Measurements from ENCODE around the gene STARD3NL. TPM values are rescaled to one million over a fixed set of nuclear protein-coding genes. Genes with fewer than 3 reads are reported as not detected.

STARD3NL gene
- total and polyA plus RNA-seq, 2 experiments from 2014 or later, result 55.1 to 55.3 TPM

DNA sequence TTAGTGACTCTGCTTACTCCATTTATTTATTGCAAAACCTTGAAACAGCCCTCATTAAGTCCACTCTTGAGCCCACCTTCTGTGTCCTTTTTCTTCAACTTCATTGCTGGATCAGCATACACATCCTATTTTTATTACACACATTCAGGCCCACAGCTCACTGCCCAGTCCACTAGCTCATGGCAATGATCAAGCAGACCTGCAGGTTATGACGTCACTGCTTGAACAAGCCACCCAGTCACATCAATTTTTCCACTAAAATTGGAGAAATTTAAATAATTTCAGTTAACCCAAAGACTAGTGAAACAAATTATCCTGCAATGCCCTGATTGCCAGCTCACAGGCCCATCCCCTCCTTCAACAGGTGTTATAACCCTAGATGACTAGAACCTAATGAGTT lies 16.0 kb upstream of the STARD3NL start:
- no peaks in the 10 kb centered on the region for H3K79me2 ChIP-seq (replicated peaks; ENCODE audit: insufficient read depth)
- H3K27me3 ChIP-seq (ENCODE audit: insufficient read depth), result no peaks in the 10 kb centered on the region
- H3K4me1 Mint-ChIP-seq, result no peaks in the 10 kb centered on the region
- H3K27ac Mint-ChIP-seq, result no peak overlapping the region
- H3K27ac ChIP-seq (ENCODE audit: low read depth), result no peak overlapping the region
- H3F3A ChIP-seq (replicated peaks; ENCODE audit: low read depth), result no peaks in the 10 kb centered on the region
- H3K9me2 ChIP-seq (ENCODE audit: insufficient read depth), result no peaks in the 10 kb centered on the region
- H3K4me2 ChIP-seq, result no peak overlapping the region
- no peak for DNase-seq (ENCODE audit: low spot score)
- no peak overlapping the region for H3K4me3 ChIP-seq
- no peaks in the 10 kb centered on the region for H3K4me1 ChIP-seq (ENCODE audit: insufficient read depth)
- H4K20me1 ChIP-seq (replicated peaks; ENCODE audit: insufficient read depth), result no peaks in the 10 kb centered on the region
- 0 out of 3 replicates have a peak, but pooled peaks cover 4% of the 10 kb centered on the region for H3K36me3 Mint-ChIP-seq (ENCODE audit: low read depth)
- no peak overlapping the region for H3K4me3 Mint-ChIP-seq
- H3K36me3 ChIP-seq (ENCODE audit: insufficient read depth), result no peaks in the 10 kb centered on the region
- no peak overlapping the region for H2AFZ ChIP-seq
- TF ChIP-seq JUNB (IDR thresholded peaks at IDR 0.05; ENCODE audit: unreplicated experiment) (no peak), EZH2 (IDR thresholded peaks at IDR 0.05; ENCODE audit: low read depth, unreplicated experiment) (no peak), NANOG (IDR thresholded peaks at IDR 0.05; ENCODE audit: borderline replicate concordance) (no peak), EZH2phosphoT487 (IDR thresholded peaks at IDR 0.05; ENCODE audit: unreplicated experiment) (no peak), STAT1 (IDR thresholded peaks at IDR 0.05; ENCODE audit: unreplicated experiment) (no peak), POLR2AphosphoS5 (IDR thresholded peaks at IDR 0.05; ENCODE audit: low read depth) (no peak), ZNF331 (CRISPR knock-in tag; IDR thresholded peaks at IDR 0.05; ENCODE audit: low read depth) (no peak), ZNF114 (CRISPR knock-in tag; IDR thresholded peaks at IDR 0.05) (no peak), CREB1 (CRISPR knock-in tag; IDR thresholded peaks at IDR 0.05; ENCODE audit: low read depth) (no peak)
- TF ChIP-seq, protein P1, sequence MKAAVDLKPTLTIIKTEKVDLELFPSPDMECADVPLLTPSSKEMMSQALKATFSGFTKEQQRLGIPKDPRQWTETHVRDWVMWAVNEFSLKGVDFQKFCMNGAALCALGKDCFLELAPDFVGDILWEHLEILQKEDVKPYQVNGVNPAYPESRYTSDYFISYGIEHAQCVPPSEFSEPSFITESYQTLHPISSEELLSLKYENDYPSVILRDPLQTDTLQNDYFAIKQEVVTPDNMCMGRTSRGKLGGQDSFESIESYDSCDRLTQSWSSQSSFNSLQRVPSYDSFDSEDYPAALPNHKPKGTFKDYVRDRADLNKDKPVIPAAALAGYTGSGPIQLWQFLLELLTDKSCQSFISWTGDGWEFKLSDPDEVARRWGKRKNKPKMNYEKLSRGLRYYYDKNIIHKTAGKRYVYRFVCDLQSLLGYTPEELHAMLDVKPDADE (IDR thresholded peaks at IDR 0.05), result no peak
- TF ChIP-seq, protein P2, sequence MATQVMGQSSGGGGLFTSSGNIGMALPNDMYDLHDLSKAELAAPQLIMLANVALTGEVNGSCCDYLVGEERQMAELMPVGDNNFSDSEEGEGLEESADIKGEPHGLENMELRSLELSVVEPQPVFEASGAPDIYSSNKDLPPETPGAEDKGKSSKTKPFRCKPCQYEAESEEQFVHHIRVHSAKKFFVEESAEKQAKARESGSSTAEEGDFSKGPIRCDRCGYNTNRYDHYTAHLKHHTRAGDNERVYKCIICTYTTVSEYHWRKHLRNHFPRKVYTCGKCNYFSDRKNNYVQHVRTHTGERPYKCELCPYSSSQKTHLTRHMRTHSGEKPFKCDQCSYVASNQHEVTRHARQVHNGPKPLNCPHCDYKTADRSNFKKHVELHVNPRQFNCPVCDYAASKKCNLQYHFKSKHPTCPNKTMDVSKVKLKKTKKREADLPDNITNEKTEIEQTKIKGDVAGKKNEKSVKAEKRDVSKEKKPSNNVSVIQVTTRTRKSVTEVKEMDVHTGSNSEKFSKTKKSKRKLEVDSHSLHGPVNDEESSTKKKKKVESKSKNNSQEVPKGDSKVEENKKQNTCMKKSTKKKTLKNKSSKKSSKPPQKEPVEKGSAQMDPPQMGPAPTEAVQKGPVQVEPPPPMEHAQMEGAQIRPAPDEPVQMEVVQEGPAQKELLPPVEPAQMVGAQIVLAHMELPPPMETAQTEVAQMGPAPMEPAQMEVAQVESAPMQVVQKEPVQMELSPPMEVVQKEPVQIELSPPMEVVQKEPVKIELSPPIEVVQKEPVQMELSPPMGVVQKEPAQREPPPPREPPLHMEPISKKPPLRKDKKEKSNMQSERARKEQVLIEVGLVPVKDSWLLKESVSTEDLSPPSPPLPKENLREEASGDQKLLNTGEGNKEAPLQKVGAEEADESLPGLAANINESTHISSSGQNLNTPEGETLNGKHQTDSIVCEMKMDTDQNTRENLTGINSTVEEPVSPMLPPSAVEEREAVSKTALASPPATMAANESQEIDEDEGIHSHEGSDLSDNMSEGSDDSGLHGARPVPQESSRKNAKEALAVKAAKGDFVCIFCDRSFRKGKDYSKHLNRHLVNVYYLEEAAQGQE (IDR thresholded peaks at IDR 0.05; ENCODE audit: unreplicated experiment), result no peak
- TF ChIP-seq, protein P3, sequence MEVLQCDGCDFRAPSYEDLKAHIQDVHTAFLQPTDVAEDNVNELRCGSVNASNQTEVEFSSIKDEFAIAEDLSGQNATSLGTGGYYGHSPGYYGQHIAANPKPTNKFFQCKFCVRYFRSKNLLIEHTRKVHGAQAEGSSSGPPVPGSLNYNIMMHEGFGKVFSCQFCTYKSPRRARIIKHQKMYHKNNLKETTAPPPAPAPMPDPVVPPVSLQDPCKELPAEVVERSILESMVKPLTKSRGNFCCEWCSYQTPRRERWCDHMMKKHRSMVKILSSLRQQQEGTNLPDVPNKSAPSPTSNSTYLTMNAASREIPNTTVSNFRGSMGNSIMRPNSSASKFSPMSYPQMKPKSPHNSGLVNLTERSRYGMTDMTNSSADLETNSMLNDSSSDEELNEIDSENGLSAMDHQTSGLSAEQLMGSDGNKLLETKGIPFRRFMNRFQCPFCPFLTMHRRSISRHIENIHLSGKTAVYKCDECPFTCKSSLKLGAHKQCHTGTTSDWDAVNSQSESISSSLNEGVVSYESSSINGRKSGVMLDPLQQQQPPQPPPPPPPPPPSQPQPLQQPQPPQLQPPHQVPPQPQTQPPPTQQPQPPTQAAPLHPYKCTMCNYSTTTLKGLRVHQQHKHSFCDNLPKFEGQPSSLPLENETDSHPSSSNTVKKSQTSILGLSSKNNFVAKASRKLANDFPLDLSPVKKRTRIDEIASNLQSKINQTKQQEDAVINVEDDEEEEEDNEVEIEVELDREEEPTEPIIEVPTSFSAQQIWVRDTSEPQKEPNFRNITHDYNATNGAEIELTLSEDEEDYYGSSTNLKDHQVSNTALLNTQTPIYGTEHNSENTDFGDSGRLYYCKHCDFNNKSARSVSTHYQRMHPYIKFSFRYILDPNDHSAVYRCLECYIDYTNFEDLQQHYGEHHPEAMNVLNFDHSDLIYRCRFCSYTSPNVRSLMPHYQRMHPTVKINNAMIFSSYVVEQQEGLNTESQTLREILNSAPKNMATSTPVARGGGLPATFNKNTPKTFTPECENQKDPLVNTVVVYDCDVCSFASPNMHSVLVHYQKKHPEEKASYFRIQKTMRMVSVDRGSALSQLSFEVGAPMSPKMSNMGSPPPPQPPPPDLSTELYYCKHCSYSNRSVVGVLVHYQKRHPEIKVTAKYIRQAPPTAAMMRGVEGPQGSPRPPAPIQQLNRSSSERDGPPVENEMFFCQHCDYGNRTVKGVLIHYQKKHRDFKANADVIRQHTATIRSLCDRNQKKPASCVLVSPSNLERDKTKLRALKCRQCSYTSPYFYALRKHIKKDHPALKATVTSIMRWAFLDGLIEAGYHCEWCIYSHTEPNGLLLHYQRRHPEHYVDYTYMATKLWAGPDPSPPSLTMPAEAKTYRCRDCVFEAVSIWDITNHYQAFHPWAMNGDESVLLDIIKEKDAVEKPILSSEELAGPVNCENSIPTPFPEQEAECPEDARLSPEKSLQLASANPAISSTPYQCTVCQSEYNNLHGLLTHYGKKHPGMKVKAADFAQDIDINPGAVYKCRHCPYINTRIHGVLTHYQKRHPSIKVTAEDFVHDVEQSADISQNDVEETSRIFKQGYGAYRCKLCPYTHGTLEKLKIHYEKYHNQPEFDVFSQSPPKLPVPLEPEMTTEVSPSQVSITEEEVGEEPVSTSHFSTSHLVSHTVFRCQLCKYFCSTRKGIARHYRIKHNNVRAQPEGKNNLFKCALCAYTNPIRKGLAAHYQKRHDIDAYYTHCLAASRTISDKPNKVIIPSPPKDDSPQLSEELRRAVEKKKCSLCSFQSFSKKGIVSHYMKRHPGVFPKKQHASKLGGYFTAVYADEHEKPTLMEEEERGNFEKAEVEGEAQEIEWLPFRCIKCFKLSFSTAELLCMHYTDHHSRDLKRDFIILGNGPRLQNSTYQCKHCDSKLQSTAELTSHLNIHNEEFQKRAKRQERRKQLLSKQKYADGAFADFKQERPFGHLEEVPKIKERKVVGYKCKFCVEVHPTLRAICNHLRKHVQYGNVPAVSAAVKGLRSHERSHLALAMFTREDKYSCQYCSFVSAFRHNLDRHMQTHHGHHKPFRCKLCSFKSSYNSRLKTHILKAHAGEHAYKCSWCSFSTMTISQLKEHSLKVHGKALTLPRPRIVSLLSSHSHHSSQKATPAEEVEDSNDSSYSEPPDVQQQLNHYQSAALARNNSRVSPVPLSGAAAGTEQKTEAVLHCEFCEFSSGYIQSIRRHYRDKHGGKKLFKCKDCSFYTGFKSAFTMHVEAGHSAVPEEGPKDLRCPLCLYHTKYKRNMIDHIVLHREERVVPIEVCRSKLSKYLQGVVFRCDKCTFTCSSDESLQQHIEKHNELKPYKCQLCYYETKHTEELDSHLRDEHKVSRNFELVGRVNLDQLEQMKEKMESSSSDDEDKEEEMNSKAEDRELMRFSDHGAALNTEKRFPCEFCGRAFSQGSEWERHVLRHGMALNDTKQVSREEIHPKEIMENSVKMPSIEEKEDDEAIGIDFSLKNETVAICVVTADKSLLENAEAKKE (CRISPR knock-in tag; IDR thresholded peaks at IDR 0.05), result no peak
- TF ChIP-seq, protein P4, sequence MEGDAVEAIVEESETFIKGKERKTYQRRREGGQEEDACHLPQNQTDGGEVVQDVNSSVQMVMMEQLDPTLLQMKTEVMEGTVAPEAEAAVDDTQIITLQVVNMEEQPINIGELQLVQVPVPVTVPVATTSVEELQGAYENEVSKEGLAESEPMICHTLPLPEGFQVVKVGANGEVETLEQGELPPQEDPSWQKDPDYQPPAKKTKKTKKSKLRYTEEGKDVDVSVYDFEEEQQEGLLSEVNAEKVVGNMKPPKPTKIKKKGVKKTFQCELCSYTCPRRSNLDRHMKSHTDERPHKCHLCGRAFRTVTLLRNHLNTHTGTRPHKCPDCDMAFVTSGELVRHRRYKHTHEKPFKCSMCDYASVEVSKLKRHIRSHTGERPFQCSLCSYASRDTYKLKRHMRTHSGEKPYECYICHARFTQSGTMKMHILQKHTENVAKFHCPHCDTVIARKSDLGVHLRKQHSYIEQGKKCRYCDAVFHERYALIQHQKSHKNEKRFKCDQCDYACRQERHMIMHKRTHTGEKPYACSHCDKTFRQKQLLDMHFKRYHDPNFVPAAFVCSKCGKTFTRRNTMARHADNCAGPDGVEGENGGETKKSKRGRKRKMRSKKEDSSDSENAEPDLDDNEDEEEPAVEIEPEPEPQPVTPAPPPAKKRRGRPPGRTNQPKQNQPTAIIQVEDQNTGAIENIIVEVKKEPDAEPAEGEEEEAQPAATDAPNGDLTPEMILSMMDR (conservative IDR thresholded peaks at IDR 0.05; ENCODE audit: low read depth in 2 of 2), result no peak
- H3K9me3 Mint-ChIP-seq, result peaks cover 20% of the 10 kb centered on the region
- no peak for ATAC-seq
- peaks cover 2% of the 10 kb centered on the region for H3K27me3 Mint-ChIP-seq (ENCODE audit: insufficient read depth, low read depth, poor library complexity)
